Activated CD8-positive, alpha-beta T cell treated with anti-CD3 and anti-CD28 coated beads for 36 hours (primary cell): ENCODE results near the gene FAM120A. TPM values are rescaled to one million over a fixed set of nuclear protein-coding genes. Genes with fewer than 3 reads are reported as not detected.

Experiments used
- ATAC-seq: fragments of 200-7000 bp; cut with Tn5 transposase; one replicate; pipeline ENCODE4 v1.10.0; 2021; ENCODE audit warnings: mild to moderate bottlenecking, moderate library complexity
- CTCF ChIA-PET: fragments of 350-600 bp; sonication (Branson Sonifier 250); formaldehyde crosslinking; loops from one replicate; lab custom pipeline; 2021; ENCODE audit warnings: antibody characterized with exemption; lab: Charles Lee
- POLR2A ChIA-PET: fragments of 350-600 bp; sonication (Branson Sonifier 250); formaldehyde crosslinking; loops from one replicate; lab custom pipeline; 2021; ENCODE audit warnings: antibody characterized with exemption; lab: Charles Lee
- DNase-seq: peaks from one replicate; pipeline ENCODE4 v3.0.0-alpha.2; 2020
- H3K27ac Mint-ChIP-seq: one replicate; pipeline ENCODE4 v1.8.0; 2021; ENCODE audit warnings: mild to moderate bottlenecking, mixed read lengths
- H3K27me3 Mint-ChIP-seq: one replicate; pipeline ENCODE4 v1.8.0; 2021; ENCODE audit warnings: mixed read lengths
- H3K36me3 Mint-ChIP-seq: one replicate; pipeline ENCODE4 v1.8.0; 2021; ENCODE audit warnings: low read depth, mixed read lengths
- H3K4me1 Mint-ChIP-seq: one replicate; pipeline ENCODE4 v1.8.0; 2021; ENCODE audit warnings: low read depth, mixed read lengths
- H3K4me3 Mint-ChIP-seq: one replicate; pipeline ENCODE4 v1.8.0; 2021; ENCODE audit warnings: mild to moderate bottlenecking, moderate library complexity, mixed read lengths
- H3K9me3 Mint-ChIP-seq: one replicate; pipeline ENCODE4 v1.8.0; 2021; ENCODE audit warnings: mixed read lengths
- CTCF ChIP-seq: fragments of 200-600 bp; IDR thresholded peaks from one replicate; pipeline ENCODE4 v1.8.0; 2022; ENCODE audit warnings: antibody characterized with exemption, mild to moderate bottlenecking
- intact Hi-C: fragments of 100-400 bp; cut with micrococcal nuclease; formaldehyde crosslinking; loops from one replicate; pipeline ENCODE4 v1.10.0; 2022
- total RNA-seq, 2 experiments: library from RNA; stranded (reverse); gene quantifications; one replicate each; pipeline ENCODE4 v1.2.3, GENCODE V29; 2021

Gene FAM120A
- total RNA-seq, 2 experiments from 2014 or later, result 121 to 125 TPM

GRCh38 chr9:93575796-93576257, 124.3 kb downstream of the FAM120A start:
- ATAC-seq, result peak; percentile 53
- peaks cover 2% of the 10 kb centered on the region for H3K36me3 Mint-ChIP-seq
- H3K4me1 Mint-ChIP-seq, result peaks cover 34% of the 10 kb centered on the region
- peak overlapping the region; percentile 81 for H3K4me3 Mint-ChIP-seq
- peak; percentile 73 for DNase-seq
- intact Hi-C loops, result no loop called here
- ChIA-PET POLR2A (interaction anchor here (2.1 kb wide), 1 partner anchor 9 kb away, joined by 6 read pairs; no protein-coding TSS in a partner anchor), CTCF (interaction anchor here (2.1 kb wide), 1 partner anchor 9 kb away, joined by 9 read pairs; no protein-coding TSS in a partner anchor)
- H3K27ac Mint-ChIP-seq, result peak overlapping the region; percentile 91
- no peak for TF ChIP-seq CTCF
- H3K27me3 Mint-ChIP-seq, result no peaks in the 10 kb centered on the region
- no peaks in the 10 kb centered on the region for H3K9me3 Mint-ChIP-seq

DNA sequence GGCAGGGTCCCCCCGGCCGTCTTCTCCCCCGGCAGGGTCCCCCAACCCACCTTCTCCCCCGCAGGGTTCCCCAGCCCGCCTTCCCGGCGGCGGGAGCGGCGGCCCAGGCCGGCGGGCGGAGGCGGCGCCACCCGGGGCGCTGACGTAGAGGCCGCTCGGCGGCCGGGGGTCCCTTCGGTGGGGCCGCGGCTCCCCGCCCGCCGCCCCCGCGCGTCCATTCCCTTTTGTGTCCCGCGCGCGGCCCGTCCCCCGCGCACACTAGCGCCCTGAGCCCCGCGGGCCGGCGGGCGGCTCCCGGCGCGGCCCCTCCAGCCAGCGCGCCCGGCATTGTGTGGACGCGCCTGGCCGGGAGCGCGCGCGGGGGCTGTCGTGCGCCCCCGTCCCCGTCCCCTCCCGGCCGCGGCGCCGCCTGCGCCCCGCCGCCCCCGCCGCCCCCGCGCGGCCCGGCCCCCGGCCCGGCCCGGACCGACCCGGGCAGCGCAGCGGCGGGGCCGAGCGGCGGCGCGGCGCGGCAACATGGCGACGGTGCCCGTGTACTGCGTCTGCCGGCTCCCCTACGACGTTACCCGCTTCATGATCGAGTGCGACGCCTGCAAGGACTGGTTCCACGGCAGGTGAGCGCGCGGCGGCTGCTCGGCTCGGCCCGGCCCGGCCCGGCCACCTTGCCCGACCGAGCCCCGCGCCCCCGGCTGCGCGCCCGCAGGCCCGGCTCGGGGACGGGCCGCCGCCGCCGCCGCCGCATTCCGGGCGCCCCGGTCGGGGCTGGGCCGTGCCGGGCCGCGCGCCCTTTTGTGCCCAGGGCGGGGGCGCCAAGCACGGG, 125.0 kb downstream of the FAM120A start, which contains the start of gene PHF2:
Gene PHF2, plus strand, starts transcription at position 327 of the 820 bp plus-strand sequence. Its CDS starts 190 bp downstream, at position 517.
- peak within 1 kb of the TSS; percentile 91 for H3K27ac Mint-ChIP-seq
- intact Hi-C loops, result no loop called here
- ATAC-seq (peak; percentile 48), DNase-seq (no peak)
- CTCF ChIA-PET, result interaction anchor here (2.1 kb wide), 1 partner anchor 10 kb away, joined by 9 read pairs; no protein-coding TSS in a partner anchor
- no peaks in the 10 kb centered on the region for H3K27me3 Mint-ChIP-seq
- TF ChIP-seq CTCF, result no peak
- H3K4me3 Mint-ChIP-seq, result peak within 1 kb of the TSS; percentile 81
- no peaks in the 10 kb centered on the region for H3K9me3 Mint-ChIP-seq
- POLR2A ChIA-PET, result interaction anchor here (1.3 to 2.1 kb wide), 2 partner anchors 10 kb away, joined by 6 read pairs; no protein-coding TSS in a partner anchor
- H3K4me1 Mint-ChIP-seq, result peaks cover 34% of the 10 kb centered on the region
- H3K36me3 Mint-ChIP-seq, result peaks cover 2% of the 10 kb centered on the region

DNA sequence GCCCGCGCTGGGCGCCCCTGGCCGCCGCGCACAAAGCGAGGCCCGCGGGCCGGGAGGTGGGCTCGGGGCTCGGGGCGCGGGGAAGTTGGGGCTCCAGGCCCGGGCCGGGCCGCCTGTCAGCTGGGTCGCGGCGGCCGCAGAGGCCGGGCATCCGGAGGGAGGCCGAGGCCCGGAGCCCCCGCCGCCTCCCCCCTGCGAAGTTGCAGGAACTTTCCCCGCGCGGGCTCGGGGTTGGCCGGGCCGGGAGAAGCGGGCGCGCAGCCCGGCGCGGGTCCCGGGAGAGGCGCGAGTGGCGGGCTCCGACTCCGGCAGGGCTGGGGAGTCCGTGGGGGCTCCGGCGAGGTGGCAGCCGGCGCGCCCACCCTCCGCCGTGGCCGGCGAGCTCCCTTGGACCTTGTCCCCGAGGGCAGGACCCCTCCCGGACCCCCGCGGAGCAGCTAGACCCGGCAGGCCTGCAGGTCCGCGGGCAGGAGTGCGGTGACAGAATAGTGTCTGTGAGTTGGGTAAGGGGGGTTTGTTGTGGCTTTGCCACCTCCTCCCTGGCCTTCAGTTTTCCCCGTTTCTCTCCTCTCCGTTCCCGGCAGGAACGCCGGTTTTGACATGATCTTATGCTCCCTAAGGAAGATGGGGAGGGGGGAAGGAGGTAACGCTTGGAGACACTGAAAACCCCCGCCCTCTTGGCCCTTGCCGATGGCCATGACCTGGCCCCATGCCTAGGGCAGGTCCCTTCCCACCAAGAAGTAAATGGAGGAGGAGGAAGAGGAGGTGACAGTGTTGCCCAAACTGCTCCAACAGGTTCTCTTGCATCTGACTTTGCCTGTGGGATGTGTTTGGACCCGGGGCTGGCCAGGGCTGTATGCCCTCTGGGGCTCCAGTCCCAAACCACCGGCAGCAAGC, 125.8 kb downstream of the FAM120A start:
- DNase-seq, result no peak
- peak; percentile 17 for ATAC-seq
- H3K36me3 Mint-ChIP-seq, result peaks cover 2% of the 10 kb centered on the region
- CTCF ChIA-PET, result interaction anchor here (1.2 kb wide), 1 partner anchor 11 kb away, joined by 10 read pairs; no protein-coding TSS in a partner anchor
- POLR2A ChIA-PET, result interaction anchor here (1.3 to 1.8 kb wide), 2 partner anchors 11 to 12 kb away, joined by 3 to 6 read pairs; no protein-coding TSS in a partner anchor
- no peak for TF ChIP-seq CTCF
- peak overlapping the region; percentile 80 for H3K4me3 Mint-ChIP-seq
- peaks cover 34% of the 10 kb centered on the region for H3K4me1 Mint-ChIP-seq
- H3K27me3 Mint-ChIP-seq, result no peaks in the 10 kb centered on the region
- no peaks in the 10 kb centered on the region for H3K9me3 Mint-ChIP-seq
- H3K27ac Mint-ChIP-seq, result peak overlapping the region; percentile 86
- intact Hi-C loops, result no loop called here

DNA sequence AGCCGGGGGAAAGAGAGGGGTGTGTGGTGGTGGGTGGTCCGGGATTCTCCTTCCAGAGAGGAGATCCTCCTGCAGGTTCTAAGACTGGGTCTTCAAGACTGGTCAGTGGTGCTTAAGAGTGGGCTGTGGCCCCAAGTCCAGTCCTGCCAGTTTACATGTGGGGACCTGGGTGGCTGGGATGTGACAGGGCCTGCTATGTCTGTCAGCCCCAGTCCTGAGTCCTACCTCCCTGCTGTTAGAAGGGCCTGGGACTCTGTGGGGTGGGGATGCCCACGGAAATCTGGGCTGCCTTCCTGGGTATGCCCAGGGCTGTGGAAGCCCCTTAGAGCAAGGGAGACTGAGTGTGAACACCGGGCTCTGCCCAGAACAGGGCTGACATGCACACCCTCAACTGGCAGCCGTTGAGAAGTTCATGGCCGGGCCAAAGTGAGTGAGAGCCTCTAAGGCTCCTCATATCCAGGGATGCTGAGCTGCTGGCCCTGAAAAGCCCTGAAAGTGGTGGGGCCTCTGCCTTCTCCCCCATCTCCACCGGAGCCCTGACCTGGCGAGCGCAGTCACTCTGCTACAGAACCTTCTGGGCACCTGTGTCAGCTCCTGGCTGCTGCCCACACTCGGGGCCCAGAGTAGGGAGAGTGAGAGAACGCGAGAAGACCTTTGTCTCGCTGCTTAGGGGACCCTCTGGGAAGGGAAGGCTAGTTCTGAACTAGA, 126.6 kb downstream of the FAM120A start:
- no peak for TF ChIP-seq CTCF
- H3K9me3 Mint-ChIP-seq, result peaks cover 3% of the 10 kb centered on the region
- H3K27ac Mint-ChIP-seq, result peak overlapping the region; percentile 86
- peaks cover 5% of the 10 kb centered on the region for H3K36me3 Mint-ChIP-seq
- no peak for ATAC-seq
- no peak for DNase-seq
- CTCF ChIA-PET, result interaction anchor here (1.2 kb wide), 1 partner anchor 12 kb away, joined by 10 read pairs; no protein-coding TSS in a partner anchor
- intact Hi-C loops, result no loop called here
- H3K27me3 Mint-ChIP-seq, result no peaks in the 10 kb centered on the region
- POLR2A ChIA-PET, result interaction anchor here (0.5 to 1.8 kb wide), 3 partner anchors 9 to 121 kb away, joined by 3 read pairs; no protein-coding TSS in a partner anchor
- H3K4me1 Mint-ChIP-seq, result peaks cover 34% of the 10 kb centered on the region
- peak overlapping the region; percentile 80 for H3K4me3 Mint-ChIP-seq
